Ovary (tissue), 9 donors: ENCODE results near the gene SMIM5. TPM values are rescaled to one million over a fixed set of nuclear protein-coding genes. Genes with fewer than 3 reads are reported as not detected.

Experiments used
- DNase-seq, 5 donors: peaks; one replicate each; pipeline ENCODE4 v3.0.0-alpha.2; 2019 to 2020
- H3K27ac ChIP-seq, 2 donors: fragments of 200-600 bp; one replicate each; pipeline versions ENCODE4 v1.5.1 to v1.8.0; 2019 to 2022
- H3K27me3 ChIP-seq: fragments of 200-600 bp; one replicate; pipeline ENCODE4 v1.8.0; 2022
- H3K36me3 ChIP-seq: fragments of 200-600 bp; sonication (generic); one replicate; pipeline ENCODE4 v1.5.1; 2019
- H3K4me1 ChIP-seq: one replicate; pipeline ENCODE4 v1.8.1; 2013; ENCODE audit warnings: mild to moderate bottlenecking, moderate library complexity; ENCODE audit not compliant: insufficient read depth
- H3K4me3 ChIP-seq: fragments of 200-600 bp; sonication (generic); one replicate; pipeline ENCODE4 v1.5.1; 2017
- H3K9me3 ChIP-seq, 2 donors: fragments of 200-600 bp in 1 of 2; sonication (generic) in 1 of 2; one replicate each; pipeline versions ENCODE4 v1.5.1 to v1.8.1; 2013 to 2019; ENCODE audit warnings: mild to moderate bottlenecking in 1 of 2, moderate library complexity in 1 of 2
- CTCF ChIP-seq, 3 donors: fragments of 450-650 bp in 2 of 3; fragments of 200-600 bp in 1 of 3; IDR thresholded peaks; one replicate each; pipeline versions ENCODE4 v1.5.1 to v1.8.0; 2016 to 2022; ENCODE audit warnings: antibody characterized with exemption in 3 of 3, mild to moderate bottlenecking in 1 of 3
- EP300 ChIP-seq: sonication (generic); formaldehyde crosslinking; IDR thresholded peaks from one replicate; pipeline ENCODE4 v1.6.1; 2017; ENCODE audit warnings: antibody characterized with exemption
- POLR2A ChIP-seq: fragments of 450-650 bp; IDR thresholded peaks from one replicate; pipeline ENCODE4 v1.6.1; 2017; ENCODE audit warnings: antibody characterized with exemption, mild to moderate bottlenecking, moderate library complexity
- WGBS, 3 donors: extraction: QIAGEN DNeasy Blood & Tissue Kit in 1 of 3; methylation state at CpG; one replicate each; pipeline versions ENCODE4 v1.1.5 to v1.1.7; 2013 to 2017; 5-methylcytosine and 5-hydroxymethylcytosine counted together
- intact Hi-C, 4 donors: fragments of 100-400 bp; cut with DNase I; formaldehyde crosslinking; loops; one replicate each; pipeline versions ENCODE4 v1.11.0 to v1.15.1; 2022 to 2023
- polyA plus RNA-seq, 2 donors: library from polyadenylated mRNA; stranded (reverse); fragments of 200-250 nt in 1 of 2; fragments of 350-450 nt in 1 of 2; fragmentation: Illumina TruSeq in 1 of 2; extraction: RNeasy Lipid Tissue Mini Kit (QIAGEN cat#74804) in 1 of 2; gene quantifications; one replicate each; pipeline ENCODE4 v1.2.3, GENCODE V29; 2013 to 2014
- total RNA-seq, 7 donors: library from RNA; depleted of rRNA in 2 of 7; stranded (reverse); fragments of >200 nt in 2 of 7; fragmentation: NEBNext Ultra II Directional in 3 of 7; extraction: Animal tissue kit (Norgen Biotek cat#: 25700) in 3 of 7; gene quantifications; one replicate each; pipeline versions ENCODE4 v1.1.0 to v1.2.4, GENCODE V29; 2016 to 2023
- donor health status: DM: no; HTN: no; CAD: no; lungs with moderate emphysema.
- donor health status: DM: no; HTN: no; CAD: no.
- donor health status: Bipolar disorder and iron deficiency.
- donor health status: DM: yes; HTN: yes; CAD: no.
- donor health status: DM: no; HTN: no; CAD: no.
- donor health status: DM: yes; HTN: yes; CAD: no.

The SMIM5 gene
- total and polyA plus RNA-seq, 9 donors, result 0.51 to 7.9 (median 1.3) TPM

GRCh38 chr17:75630071-75630917 lies 2.9 kb upstream of the SMIM5 start:
- WGBS, 3 donors, result 78 to 88% (median 86%) methylated on average over 20 to 26 of the region's 26 CpGs
- DNase-seq, result peak in 1 of 5 donors; percentile 35
- no peak for TF ChIP-seq EP300
- TF ChIP-seq CTCF (IDR thresholded peaks at IDR 0.05), result no peak
- TF ChIP-seq POLR2A, result no peak

DNA sequence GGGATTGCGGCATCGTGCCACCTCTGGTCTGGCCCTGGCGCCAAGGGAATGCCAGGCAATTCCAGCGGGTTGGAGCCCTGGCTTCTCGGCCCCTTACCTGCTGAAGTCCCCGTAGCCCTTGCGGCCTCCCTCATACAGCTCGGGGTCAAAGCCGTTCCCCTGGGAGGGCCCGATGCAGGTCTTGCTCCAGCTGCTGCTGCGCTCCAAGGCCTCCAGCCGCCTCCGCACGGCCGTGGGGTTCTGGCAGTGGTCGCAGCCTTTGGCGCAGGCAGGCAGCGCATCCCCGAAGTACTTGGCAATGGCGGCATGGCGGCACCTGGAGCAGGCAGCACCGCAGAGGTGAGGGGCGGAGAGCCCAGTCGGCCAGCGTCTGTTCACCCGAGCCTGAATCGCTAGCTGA lies 1.9 kb upstream of the SMIM5 start:
- TF ChIP-seq POLR2A (no peak), EP300 (no peak), CTCF (IDR thresholded peaks at IDR 0.05) (no peak)
- H3K27ac ChIP-seq, result no peak overlapping the region
- H3K4me1 ChIP-seq, result peaks cover 12% of the 10 kb centered on the region
- no peaks in the 10 kb centered on the region for H3K9me3 ChIP-seq
- intact Hi-C loops, result loop anchor here in 2 of 4 donors (5.0 kb wide), 1 partner anchor 116 kb away; no protein-coding TSS in a partner anchor
- peak in 1 of 5 donors; percentile 46 for DNase-seq
- H3K4me3 ChIP-seq, result no peak overlapping the region
- 79 to 89% (median 82%) methylated on average over 18 to 27 of the region's 27 CpGs for WGBS, 3 donors
- H3K27me3 ChIP-seq, result no peaks in the 10 kb centered on the region
- no peaks in the 10 kb centered on the region for H3K36me3 ChIP-seq

More at GRCh38 chr17:75630071-75630917, 2.9 kb upstream of the SMIM5 start:
- Histone ChIP-seq H3K27me3 (no peaks in the 10 kb centered on the region), H3K4me3 (no peak overlapping the region), H3K4me1 (peaks cover 12% of the 10 kb centered on the region), H3K36me3 (no peaks in the 10 kb centered on the region), H3K27ac (no peak overlapping the region), H3K9me3 (no peaks in the 10 kb centered on the region)
- intact Hi-C loops, result loop anchor here in 2 of 4 donors (5.0 kb wide), 1 partner anchor 117 kb away; no protein-coding TSS in a partner anchor

GRCh38 chr17:75632428-75632827 lies 806 bp upstream of the SMIM5 start:
- Histone ChIP-seq H3K4me1 (peaks cover 12% of the 10 kb centered on the region), H3K36me3 (no peaks in the 10 kb centered on the region), H3K4me3 (no peak overlapping the region), H3K9me3 (no peaks in the 10 kb centered on the region), H3K27ac (peak overlapping the region in 1 of 2 donors; percentile 80), H3K27me3 (no peaks in the 10 kb centered on the region)
- TF ChIP-seq POLR2A (no peak), CTCF (IDR thresholded peaks at IDR 0.05) (no peak), EP300 (no peak)
- peak in 1 of 5 donors; percentile 42 for DNase-seq
- intact Hi-C loops, result loop anchor here in 3 of 4 donors (2.0 to 5.0 kb wide), 2 partner anchors 42 to 115 kb away; no protein-coding TSS in a partner anchor
- 72 to 81% (median 72%) methylated on average over 9 to 12 of the region's 12 CpGs for WGBS, 3 donors

GRCh38 chr17:75633486-75634375 lies 497 bp downstream of the SMIM5 start:
- peak; percentile 40 to 54 (median 41) for TF ChIP-seq CTCF (IDR thresholded peaks at IDR 0.05)
- no peak for TF ChIP-seq POLR2A
- Histone ChIP-seq H3K4me3 (peak overlapping the region; percentile 1), H3K9me3 (no peaks in the 10 kb centered on the region), H3K27ac (peak overlapping the region; percentile 49 to 80), H3K27me3 (no peaks in the 10 kb centered on the region), H3K36me3 (no peaks in the 10 kb centered on the region), H3K4me1 (peaks cover 8% of the 10 kb centered on the region)
- peak; percentile 88 to 94 (median 89) for DNase-seq
- WGBS, 3 donors, result 5 to 6% (median 5%) methylated on average over 27 of the region's 27 CpGs
- intact Hi-C loops, result loop anchor here in 3 of 4 donors (2.0 to 5.0 kb wide), 2 partner anchors 43 to 114 kb away; no protein-coding TSS in a partner anchor
